ENCODE data around the gene KCTD10. TPM values are rescaled to one million over a fixed set of nuclear protein-coding genes. Genes with fewer than 3 reads are reported as not detected.

The KCTD10 gene
- total RNA-seq, 1 donor from 2014 or later, result 48.3 TPM

DNA sequence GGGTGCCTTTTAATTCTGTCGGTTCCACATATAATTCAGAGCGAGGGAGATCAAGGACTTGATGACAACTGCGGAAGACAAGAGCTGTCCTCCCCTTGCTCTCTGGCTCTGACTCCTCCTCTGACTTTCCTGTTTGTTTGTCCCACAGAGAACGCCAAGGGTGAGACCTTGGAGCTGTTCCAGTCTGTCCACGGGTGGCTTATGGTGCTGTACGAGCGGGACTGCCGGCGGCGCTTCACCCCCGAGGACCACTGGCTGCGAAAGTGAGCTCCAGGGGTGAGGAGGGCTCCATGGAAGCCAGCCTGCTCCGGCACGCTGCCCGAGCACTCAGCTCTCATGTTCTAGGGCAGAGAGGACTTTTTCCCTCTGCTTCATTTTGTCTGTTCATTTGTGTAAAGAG lies 33.1 kb upstream of the KCTD10 start:
- Mint-ChIP-seq H3K27ac (no peak overlapping the region), H3K4me3 (no peak overlapping the region), H3K9me3 (no peaks in the 10 kb centered on the region), H3K27me3 (ENCODE audit: insufficient read depth) (no peaks in the 10 kb centered on the region), H3K36me3 (ENCODE audit: low read depth) (peaks cover 23% of the 10 kb centered on the region), H3K4me1 (ENCODE audit: low read depth) (peaks cover 4% of the 10 kb centered on the region)
- DNase-seq (ENCODE audit: low spot score), result no peak
- intact Hi-C loops (cut with micrococcal nuclease), result no loop called here

DNA sequence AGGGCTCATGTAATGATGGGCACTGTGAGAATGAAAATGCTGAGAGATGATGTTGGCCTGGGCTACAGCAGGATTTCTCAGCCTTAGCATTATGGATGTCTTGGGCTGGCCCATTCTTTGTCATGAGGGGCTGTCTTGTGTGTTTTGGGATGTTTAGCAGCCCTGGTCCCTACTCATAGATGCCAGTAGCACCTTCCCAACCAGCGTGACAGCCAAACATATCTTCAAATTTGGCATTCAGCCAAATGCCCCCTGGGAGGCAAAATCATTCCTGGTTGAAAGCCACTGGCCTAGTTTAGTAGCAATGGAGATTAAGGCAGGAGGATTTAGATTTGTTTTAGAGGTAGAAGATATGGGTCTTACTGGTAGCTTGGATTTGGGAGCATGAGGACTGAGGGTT lies 27.0 kb upstream of the KCTD10 start:
- Mint-ChIP-seq H3K27me3 (ENCODE audit: insufficient read depth) (no peaks in the 10 kb centered on the region), H3K9me3 (no peaks in the 10 kb centered on the region), H3K4me1 (ENCODE audit: low read depth) (peaks cover 5% of the 10 kb centered on the region), H3K4me3 (no peak overlapping the region), H3K36me3 (ENCODE audit: low read depth) (peaks cover 28% of the 10 kb centered on the region), H3K27ac (no peak overlapping the region)
- intact Hi-C loops (cut with micrococcal nuclease), result no loop called here
- no peak for DNase-seq (ENCODE audit: low spot score)

DNA sequence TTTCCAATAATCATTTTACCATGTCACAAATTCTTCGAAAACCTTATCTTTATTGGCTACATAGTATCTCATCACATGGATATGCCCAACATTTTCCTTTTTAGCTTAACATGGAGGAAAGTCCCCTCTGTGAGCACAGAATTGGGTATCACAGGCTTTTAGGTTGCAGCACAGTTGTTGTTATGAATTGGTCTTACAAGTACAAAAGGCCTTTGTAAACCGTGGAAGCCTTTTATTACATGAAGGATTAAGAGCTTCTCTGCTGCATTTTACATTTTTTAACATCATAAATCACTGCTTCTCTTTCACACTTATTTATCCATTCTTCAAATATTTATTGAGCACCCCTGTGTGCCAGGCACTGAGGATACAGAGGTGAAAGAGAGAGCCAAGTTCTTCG lies 26.5 kb upstream of the KCTD10 start:
- peaks cover 30% of the 10 kb centered on the region for H3K36me3 Mint-ChIP-seq (ENCODE audit: low read depth)

DNA sequence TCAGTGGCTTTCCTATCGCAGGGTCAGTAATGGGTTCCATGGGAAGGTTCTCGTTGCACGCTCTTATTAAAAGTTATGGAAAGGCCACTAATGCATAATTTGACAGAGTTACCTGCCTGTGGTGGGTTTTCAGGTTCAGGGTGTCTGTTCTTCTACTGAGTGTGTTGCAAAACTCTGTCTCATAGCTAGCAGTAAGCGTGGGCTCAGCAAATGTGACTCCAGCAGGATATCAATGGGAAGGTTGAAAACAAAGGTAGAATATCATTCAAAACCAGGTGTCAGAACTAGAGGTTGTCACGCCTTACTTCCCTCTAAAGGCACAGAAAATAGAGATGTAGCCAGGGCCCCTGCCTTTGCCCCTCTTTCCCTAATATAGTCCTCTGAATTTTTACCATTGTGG lies 25.2 kb upstream of the KCTD10 start:
- intact Hi-C loops (cut with micrococcal nuclease), result no loop called here
- H3K9me3 Mint-ChIP-seq, result no peaks in the 10 kb centered on the region
- no peaks in the 10 kb centered on the region for H3K27me3 Mint-ChIP-seq (ENCODE audit: insufficient read depth)
- no peak for DNase-seq (ENCODE audit: low spot score)
- H3K27ac Mint-ChIP-seq, result no peak overlapping the region
- H3K36me3 Mint-ChIP-seq (ENCODE audit: low read depth), result peaks cover 32% of the 10 kb centered on the region
- H3K4me1 Mint-ChIP-seq (ENCODE audit: low read depth), result peaks cover 5% of the 10 kb centered on the region
- no peak overlapping the region for H3K4me3 Mint-ChIP-seq

More for the DNA sequence above, 26.5 kb upstream of the KCTD10 start:
- Mint-ChIP-seq H3K4me3 (no peak overlapping the region), H3K9me3 (no peaks in the 10 kb centered on the region), H3K27ac (no peak overlapping the region), H3K27me3 (ENCODE audit: insufficient read depth) (no peaks in the 10 kb centered on the region), H3K4me1 (ENCODE audit: low read depth) (peaks cover 5% of the 10 kb centered on the region)
- no peak for DNase-seq (ENCODE audit: low spot score)
- intact Hi-C loops (cut with micrococcal nuclease), result no loop called here

DNA sequence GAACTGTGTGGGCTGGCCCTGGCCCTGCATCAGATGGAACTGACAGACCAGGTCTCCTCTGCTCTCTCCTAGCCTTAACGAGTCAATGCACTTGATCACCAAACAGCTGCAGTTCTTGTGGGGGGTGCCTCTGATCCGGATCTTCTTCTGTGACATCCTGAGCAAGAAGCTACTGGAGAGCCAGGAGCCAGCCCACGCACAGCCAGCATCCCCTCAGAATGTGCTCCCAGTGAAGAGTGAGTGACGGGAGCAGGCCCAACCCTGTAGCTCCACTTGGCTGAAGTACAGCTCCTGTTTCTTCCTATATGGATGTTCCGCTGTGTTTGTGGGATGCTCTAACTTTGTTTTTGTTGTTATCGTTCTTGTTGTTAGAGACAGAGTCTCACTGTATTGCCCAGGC lies 24.2 kb upstream of the KCTD10 start:
- Mint-ChIP-seq H3K9me3 (no peaks in the 10 kb centered on the region), H3K27ac (no peak overlapping the region), H3K4me3 (no peak overlapping the region), H3K36me3 (ENCODE audit: low read depth) (peaks cover 32% of the 10 kb centered on the region), H3K4me1 (ENCODE audit: low read depth) (peaks cover 5% of the 10 kb centered on the region), H3K27me3 (ENCODE audit: insufficient read depth) (no peaks in the 10 kb centered on the region)
- intact Hi-C loops (cut with micrococcal nuclease), result no loop called here
- DNase-seq (ENCODE audit: low spot score), result no peak

DNA sequence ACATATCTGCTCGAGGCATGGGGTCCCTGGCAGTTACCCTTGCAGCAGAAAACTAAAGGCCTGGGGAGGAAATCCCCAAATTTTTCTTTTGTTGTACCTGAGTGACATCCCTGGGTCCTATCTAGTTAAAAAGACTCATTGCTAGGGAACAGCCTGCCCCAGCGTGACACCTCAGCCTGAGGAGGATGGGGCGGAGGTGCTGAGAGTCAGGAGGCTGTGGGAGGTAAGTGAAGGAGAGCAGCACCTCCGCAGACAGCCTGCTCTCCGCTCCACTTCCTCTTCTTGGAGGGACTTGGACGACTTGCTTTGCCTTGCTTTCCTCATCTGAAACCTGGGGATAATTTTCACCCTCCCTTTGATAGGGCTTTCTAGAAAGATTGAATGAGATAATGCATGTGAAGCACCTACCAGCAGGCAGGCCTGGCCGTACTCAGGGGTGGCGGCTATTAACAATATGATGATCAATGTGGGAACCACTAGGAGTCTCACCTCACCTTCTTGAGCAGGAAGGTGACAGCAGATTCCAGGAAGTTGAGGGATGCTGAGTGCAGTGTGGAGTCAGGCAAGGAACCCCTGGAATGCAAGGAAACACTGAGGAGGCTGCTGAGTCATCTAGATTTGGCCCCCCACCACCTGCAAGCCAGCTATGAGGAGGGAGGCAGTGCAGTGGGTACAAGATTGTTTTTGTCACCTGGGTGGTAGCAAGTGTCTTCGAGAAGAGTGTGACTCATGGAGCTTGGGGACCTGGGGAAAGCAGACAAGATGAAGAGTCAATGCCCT lies 23.5 kb upstream of the KCTD10 start:
- Mint-ChIP-seq H3K4me3 (no peak overlapping the region), H3K27ac (no peak overlapping the region), H3K4me1 (ENCODE audit: low read depth) (peaks cover 5% of the 10 kb centered on the region), H3K9me3 (no peaks in the 10 kb centered on the region), H3K27me3 (ENCODE audit: insufficient read depth) (no peaks in the 10 kb centered on the region), H3K36me3 (ENCODE audit: low read depth) (peaks cover 33% of the 10 kb centered on the region)
- intact Hi-C loops (cut with micrococcal nuclease), result no loop called here
- DNase-seq (ENCODE audit: low spot score), result no peak

DNA sequence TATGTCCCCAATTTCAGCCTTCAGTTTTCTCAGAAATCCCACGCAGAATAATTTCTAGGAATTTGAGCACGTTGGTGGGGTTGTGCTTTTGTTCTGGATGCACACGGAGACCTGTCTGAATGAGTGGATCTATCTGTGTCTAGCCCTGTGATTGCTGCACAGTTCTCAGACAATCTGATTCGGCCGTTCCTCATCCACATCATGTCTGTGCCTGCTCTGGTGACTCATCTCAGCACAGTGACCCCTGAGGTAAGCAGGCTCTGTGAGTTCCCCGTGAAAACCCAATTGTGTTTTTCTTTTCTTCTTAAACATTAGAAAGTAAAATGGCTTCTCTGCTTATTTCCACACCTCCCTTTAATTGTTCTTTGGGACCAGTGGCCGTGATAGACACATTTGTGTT lies 20.6 kb upstream of the KCTD10 start:
- Mint-ChIP-seq H3K27ac (no peak overlapping the region), H3K4me1 (ENCODE audit: low read depth) (peaks cover 8% of the 10 kb centered on the region), H3K27me3 (ENCODE audit: insufficient read depth) (no peaks in the 10 kb centered on the region), H3K4me3 (no peak overlapping the region), H3K9me3 (no peaks in the 10 kb centered on the region), H3K36me3 (ENCODE audit: low read depth) (peaks cover 20% of the 10 kb centered on the region)
- intact Hi-C loops (cut with micrococcal nuclease), result no loop called here
- no peak for DNase-seq (ENCODE audit: low spot score)

DNA sequence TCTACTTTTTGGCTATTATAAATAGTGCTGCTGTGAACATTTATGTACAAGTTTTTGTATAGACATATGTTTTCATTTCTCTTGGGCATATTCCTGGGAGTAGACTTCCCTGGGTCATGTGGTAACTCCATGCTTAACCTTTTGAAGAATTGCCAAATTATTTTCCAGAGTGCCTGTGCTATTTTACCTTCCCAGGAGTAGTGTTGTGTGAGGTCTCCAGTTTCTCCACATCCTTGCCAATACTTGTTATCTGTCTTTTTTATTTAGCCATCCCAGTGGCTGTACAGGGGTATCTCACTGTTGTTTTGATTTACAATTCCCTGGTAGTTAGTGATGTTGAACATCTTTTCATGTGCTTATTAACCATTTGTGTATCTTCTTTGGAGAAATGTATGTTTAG lies 19.2 kb upstream of the KCTD10 start:
- Mint-ChIP-seq H3K27ac (no peak overlapping the region), H3K4me3 (no peak overlapping the region), H3K4me1 (ENCODE audit: low read depth) (peaks cover 8% of the 10 kb centered on the region), H3K27me3 (ENCODE audit: insufficient read depth) (no peaks in the 10 kb centered on the region), H3K36me3 (ENCODE audit: low read depth) (peaks cover 22% of the 10 kb centered on the region), H3K9me3 (no peaks in the 10 kb centered on the region)
- intact Hi-C loops (cut with micrococcal nuclease), result no loop called here
- DNase-seq (ENCODE audit: low spot score), result no peak

DNA sequence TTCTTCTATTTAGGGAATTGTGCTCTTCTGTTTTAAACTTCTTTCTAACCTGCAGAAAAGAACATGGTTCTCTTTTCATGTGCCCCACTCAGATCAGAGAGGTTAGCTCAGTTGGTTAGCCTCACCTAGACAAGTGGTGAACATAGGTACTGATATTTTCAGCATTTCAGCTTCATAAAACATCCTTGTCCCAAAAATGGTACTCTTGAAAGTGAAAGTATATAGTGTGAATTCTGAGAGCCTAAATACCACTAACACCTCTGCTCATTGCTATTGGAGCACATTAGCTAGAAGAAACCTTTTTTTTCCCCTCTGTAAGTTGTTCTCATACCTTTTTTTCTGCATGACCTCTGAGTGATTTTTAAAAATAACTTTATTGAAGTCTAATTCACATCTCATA lies 17.9 kb upstream of the KCTD10 start:
- Mint-ChIP-seq H3K27me3 (ENCODE audit: insufficient read depth) (no peaks in the 10 kb centered on the region), H3K27ac (no peak overlapping the region), H3K9me3 (no peaks in the 10 kb centered on the region), H3K36me3 (ENCODE audit: low read depth) (peaks cover 26% of the 10 kb centered on the region), H3K4me3 (no peak overlapping the region), H3K4me1 (ENCODE audit: low read depth) (peaks cover 8% of the 10 kb centered on the region)
- DNase-seq (ENCODE audit: low spot score), result no peak
- intact Hi-C loops (cut with micrococcal nuclease), result no loop called here

DNA sequence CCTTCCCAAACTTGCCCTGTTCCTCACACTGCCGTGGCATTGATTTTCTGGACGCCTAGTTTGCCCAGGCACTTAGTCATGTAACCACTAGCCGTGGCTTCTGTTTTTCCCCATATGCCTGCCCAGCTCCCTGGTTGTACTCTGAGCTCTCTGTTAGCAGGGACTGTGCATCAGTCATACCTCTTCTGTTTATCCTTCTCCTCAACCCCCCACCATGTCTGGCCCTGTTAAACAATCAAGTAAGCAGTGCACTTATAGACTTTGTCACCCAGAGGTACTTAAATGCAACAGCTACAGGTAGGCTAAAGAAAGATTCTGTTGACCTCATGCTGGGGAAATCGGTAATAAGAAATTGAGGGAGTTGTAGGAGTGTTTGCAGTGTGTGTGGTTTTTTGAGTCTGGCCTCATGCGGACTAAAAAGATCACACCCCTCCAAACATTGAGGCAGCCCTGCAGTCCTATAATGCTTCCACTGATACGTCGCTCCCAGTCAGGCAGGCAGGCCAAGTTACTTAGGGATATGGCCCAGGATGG lies 17.3 kb upstream of the KCTD10 start:
- H3K4me3 Mint-ChIP-seq, result no peak overlapping the region
- H3K9me3 Mint-ChIP-seq, result no peaks in the 10 kb centered on the region
- H3K27me3 Mint-ChIP-seq (ENCODE audit: insufficient read depth), result no peaks in the 10 kb centered on the region
- H3K27ac Mint-ChIP-seq, result no peak overlapping the region
- H3K4me1 Mint-ChIP-seq (ENCODE audit: low read depth), result peaks cover 8% of the 10 kb centered on the region
- peaks cover 24% of the 10 kb centered on the region for H3K36me3 Mint-ChIP-seq (ENCODE audit: low read depth)
- no peak for DNase-seq (ENCODE audit: low spot score)
- intact Hi-C loops (cut with micrococcal nuclease), result no loop called here

DNA sequence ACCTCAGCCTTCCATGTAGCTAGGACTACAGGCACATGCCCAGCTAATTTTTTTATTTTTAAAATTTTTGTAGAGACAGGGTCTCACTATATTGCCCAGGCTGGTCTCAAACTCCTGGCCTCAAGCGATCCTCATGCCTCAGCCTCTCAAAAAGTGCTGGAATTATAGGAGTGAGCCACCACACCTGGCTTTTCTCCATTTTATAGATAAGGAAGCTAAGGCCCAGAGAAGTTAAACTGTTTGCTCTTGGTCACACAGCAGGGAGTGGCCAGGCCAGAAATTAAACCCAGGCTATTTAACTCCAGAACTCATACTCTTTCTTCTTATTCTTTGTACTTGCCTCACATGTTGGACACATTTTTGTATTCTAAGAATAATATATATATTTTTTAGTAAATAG lies 16.8 kb upstream of the KCTD10 start:
- Mint-ChIP-seq H3K9me3 (no peaks in the 10 kb centered on the region), H3K27me3 (ENCODE audit: insufficient read depth) (no peaks in the 10 kb centered on the region), H3K36me3 (ENCODE audit: low read depth) (peaks cover 24% of the 10 kb centered on the region), H3K4me1 (ENCODE audit: low read depth) (peaks cover 8% of the 10 kb centered on the region), H3K27ac (no peak overlapping the region), H3K4me3 (no peak overlapping the region)
- intact Hi-C loops (cut with micrococcal nuclease), result no loop called here
- no peak for DNase-seq (ENCODE audit: low spot score)

DNA sequence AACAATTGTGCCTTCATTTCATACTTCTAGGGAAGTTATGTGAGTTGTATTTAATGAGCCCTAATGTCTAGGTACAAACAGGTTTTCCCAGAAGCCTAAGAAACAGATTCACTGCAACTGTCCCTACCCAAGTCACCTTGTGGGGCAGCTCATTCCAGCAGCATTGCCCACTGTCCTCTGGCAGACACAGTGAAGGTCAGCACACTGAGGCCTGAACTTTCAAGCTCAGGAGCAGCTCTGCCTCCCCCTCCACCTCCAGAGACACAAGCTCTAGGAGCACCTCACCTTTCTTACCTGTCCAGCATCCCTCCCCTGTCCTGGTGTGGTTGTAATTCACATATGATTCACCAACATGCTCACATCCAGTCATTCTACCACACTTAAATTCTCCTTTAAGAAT lies 16.0 kb upstream of the KCTD10 start:
- DNase-seq (ENCODE audit: low spot score), result no peak
- H3K4me1 Mint-ChIP-seq (ENCODE audit: low read depth), result peaks cover 8% of the 10 kb centered on the region
- intact Hi-C loops (cut with micrococcal nuclease), result no loop called here
- H3K36me3 Mint-ChIP-seq (ENCODE audit: low read depth), result peaks cover 25% of the 10 kb centered on the region
- H3K4me3 Mint-ChIP-seq, result no peak overlapping the region
- H3K27ac Mint-ChIP-seq, result no peak overlapping the region
- no peaks in the 10 kb centered on the region for H3K9me3 Mint-ChIP-seq
- H3K27me3 Mint-ChIP-seq (ENCODE audit: insufficient read depth), result no peaks in the 10 kb centered on the region

DNA sequence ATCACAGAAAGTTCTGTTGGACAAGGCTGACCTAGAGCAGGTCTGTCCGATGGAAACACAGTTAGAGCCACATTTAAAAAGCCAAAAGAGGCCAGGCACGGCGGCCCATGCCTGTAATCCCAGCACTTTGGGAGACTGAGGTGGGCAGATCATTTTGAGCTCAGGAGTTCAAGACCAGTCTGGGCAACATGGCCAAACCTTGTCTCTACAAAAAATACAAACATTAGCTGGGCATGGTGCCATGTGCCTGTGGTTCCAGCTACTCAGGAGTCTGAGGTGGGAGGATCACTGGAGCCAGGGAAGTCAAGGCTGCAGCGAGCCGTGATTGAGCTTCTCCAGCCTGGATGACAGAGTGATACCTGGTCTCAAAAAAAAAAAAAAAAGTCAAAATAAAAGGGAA lies 15.3 kb upstream of the KCTD10 start:
- peaks cover 8% of the 10 kb centered on the region for H3K4me1 Mint-ChIP-seq (ENCODE audit: low read depth)
- DNase-seq (ENCODE audit: low spot score), result no peak
- intact Hi-C loops (cut with micrococcal nuclease), result no loop called here
- no peak overlapping the region for H3K27ac Mint-ChIP-seq
- peaks cover 25% of the 10 kb centered on the region for H3K36me3 Mint-ChIP-seq (ENCODE audit: low read depth)
- no peaks in the 10 kb centered on the region for H3K9me3 Mint-ChIP-seq
- no peak overlapping the region for H3K4me3 Mint-ChIP-seq
- no peaks in the 10 kb centered on the region for H3K27me3 Mint-ChIP-seq (ENCODE audit: insufficient read depth)

DNA sequence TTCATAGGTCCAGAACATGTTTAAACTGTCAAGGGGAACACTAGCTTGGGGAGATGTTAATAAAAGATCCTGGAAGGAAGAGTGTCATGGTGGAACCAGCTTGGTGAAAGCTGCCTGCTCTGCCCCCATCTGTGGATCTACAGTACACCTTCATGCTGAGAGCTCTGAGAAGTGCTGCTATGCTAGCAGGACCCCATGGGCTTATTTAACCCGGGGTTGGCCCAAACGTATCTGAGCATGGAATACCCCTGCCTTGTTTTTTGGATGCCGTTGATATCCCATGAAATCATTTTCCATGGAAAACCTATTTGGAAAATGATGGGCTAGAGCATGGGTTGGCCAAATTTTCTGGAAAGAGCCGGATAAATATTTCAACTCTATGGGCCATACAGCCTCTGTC lies 14.6 kb upstream of the KCTD10 start:
- Mint-ChIP-seq H3K9me3 (no peaks in the 10 kb centered on the region), H3K4me1 (ENCODE audit: low read depth) (peaks cover 8% of the 10 kb centered on the region), H3K27me3 (ENCODE audit: insufficient read depth) (no peaks in the 10 kb centered on the region), H3K27ac (no peak overlapping the region), H3K36me3 (ENCODE audit: low read depth) (peaks cover 30% of the 10 kb centered on the region), H3K4me3 (no peak overlapping the region)
- intact Hi-C loops (cut with micrococcal nuclease), result no loop called here
- no peak for DNase-seq (ENCODE audit: low spot score)

Measured in activated T-helper 1 cell treated with anti-CD3 and anti-CD28 coated beads, Interleukin-12 subunit alpha, Interleukin-12 subunit beta, Interleukin-2, Interleukin-4 antibody, amounts not matched to agents 30 ng/mL and 10 ng/mL and 1 ng/mL, durations not matched to agents 14 hours and 24 hours and 36 hours (primary cell).